GM12878 (cell line): Measurements from ENCODE around the gene SIN3B. TPM values are rescaled to one million over a fixed set of nuclear protein-coding genes. Genes with fewer than 3 reads are reported as not detected.
A peak's percentile ranks its signal among the peaks of the same experiment; 100 is the strongest.

Experiments
- BACH1 ChIP-seq: fragments of 450-650 bp; IDR thresholded peaks from 2 replicates; pipeline ENCODE4 v1.6.1; 2017; ENCODE audit warnings: mild to moderate bottlenecking, borderline replicate concordance
- CBX5 ChIP-seq: sonication (generic); IDR thresholded peaks from 2 replicates; pipeline ENCODE4 v1.6.1; 2016; ENCODE audit warnings: low read depth, moderate library complexity, mild to moderate bottlenecking, inconsistent platforms
- CTCF ChIP-seq, 3 experiments: IDR thresholded peaks in 2 of 3; conservative IDR thresholded peaks in 1 of 3; 2 replicates each; pipeline ENCODE4 v1.5.1; 2011; ENCODE audit warnings: low read depth in 3 of 3, low read length in 3 of 3, mild to moderate bottlenecking in 3 of 3, control low read depth in 2 of 3, moderate library complexity in 2 of 3, inconsistent platforms in 1 of 3, mixed read lengths in 1 of 3; ENCODE audit not compliant: control insufficient read depth in 2 of 3, insufficient read depth in 1 of 3; ENCODE audit errors: extremely low read depth in 1 of 3
- EGR1 ChIP-seq, 2 experiments: IDR thresholded peaks; 1 replicate in 1 of 2; 2 replicates in 1 of 2; pipeline ENCODE4 v1.6.1; 2011 to 2012; ENCODE audit warnings: low read depth in 2 of 2, low read length in 2 of 2, borderline replicate concordance in 1 of 2, mild to moderate bottlenecking in 1 of 2, moderate library complexity in 1 of 2
- EP300 ChIP-seq, 2 experiments: fragments of 150-350 bp in 1 of 2; IDR thresholded peaks; 2 replicates each; pipeline ENCODE4 v1.6.1; 2011 to 2012; ENCODE audit warnings: low read depth in 2 of 2, low read length in 2 of 2, borderline replicate concordance in 1 of 2, improper control_type of control experiment in 1 of 2, inconsistent platforms in 1 of 2; ENCODE audit not compliant: control insufficient read depth in 1 of 2
- FOXK2 ChIP-seq: fragments of 450-650 bp; IDR thresholded peaks from 2 replicates; pipeline ENCODE4 v1.6.1; 2017; ENCODE audit warnings: mild to moderate bottlenecking, moderate library complexity
- HDAC2 ChIP-seq: fragments of 200-600 bp; sonication (generic); IDR thresholded peaks from 2 replicates; pipeline ENCODE4 v1.6.1; 2017
- IKZF1 ChIP-seq: fragments of 450-650 bp; conservative IDR thresholded peaks from 2 replicates; pipeline ENCODE4 v1.6.1; 2017; ENCODE audit warnings: antibody characterized with exemption, mild to moderate bottlenecking
- IRF5 ChIP-seq: fragments of 450-650 bp; IDR thresholded peaks from 2 replicates; pipeline ENCODE4 v1.6.1; 2017; ENCODE audit warnings: borderline replicate concordance
- JUND ChIP-seq: IDR thresholded peaks from 2 replicates; pipeline ENCODE4 v1.6.1; 2012; ENCODE audit warnings: low read depth, mild to moderate bottlenecking, low read length, improper control_type of control experiment, moderate library complexity
- MTA2 ChIP-seq: fragments of 450-650 bp; IDR thresholded peaks from 2 replicates; pipeline ENCODE4 v1.6.1; 2016; ENCODE audit warnings: low read depth, mild to moderate bottlenecking, moderate library complexity
- PAX8 ChIP-seq: fragments of 450-650 bp; IDR thresholded peaks from 2 replicates; pipeline ENCODE4 v1.6.1; 2017; ENCODE audit warnings: mild to moderate bottlenecking, moderate library complexity
- POLR2A ChIP-seq: IDR thresholded peaks from 2 replicates; pipeline ENCODE4 v1.6.1; 2011; ENCODE audit warnings: low read depth, mild to moderate bottlenecking, low read length
- ZBTB11 ChIP-seq: fragments of 450-650 bp; formaldehyde crosslinking; IDR thresholded peaks from 2 replicates; pipeline ENCODE4 v1.5.0; 2022; ENCODE audit warnings: mild to moderate bottlenecking, missing genetic modification characterization
- ZNF622 ChIP-seq: fragments of 450-650 bp; IDR thresholded peaks from 2 replicates; pipeline ENCODE4 v1.6.1; 2017; ENCODE audit warnings: mild to moderate bottlenecking, inconsistent platforms
- ZSCAN29 ChIP-seq: fragments of 450-650 bp; IDR thresholded peaks from 2 replicates; pipeline ENCODE4 v1.6.1; 2017; ENCODE audit warnings: mild to moderate bottlenecking, moderate library complexity
- polyA plus RNA-seq, 11 experiments: library from polyadenylated mRNA; depleted of rRNA in 4 of 11; unstranded in 6 of 11; stranded (reverse) in 5 of 11; fragments of >200 nt; fragmentation: Nextera tagmentation in 4 of 11; fragmentation: Illumina TruSeq in 1 of 11; extraction: Ambion mirVana in 4 of 11; extraction: Trizol in 1 of 11; gene quantifications; 1 replicate in 1 of 11; 2 replicates in 10 of 11; pipeline versions ENCODE4 v1.2.1 to v1.2.3, GENCODE V29; 2011 to 2016; ENCODE audit warnings: inconsistent platforms in 2 of 11, missing spikeins in 2 of 11, low read depth in 1 of 11
- total RNA-seq, 4 experiments: library from RNA; depleted of rRNA in 3 of 4; stranded (reverse); fragments of >200 nt in 3 of 4; fragmentation: Illumina TruSeq in 1 of 4; extraction: Trizol in 1 of 4; gene quantifications; 2 replicates each; pipeline versions ENCODE4 v1.2.1 to v1.2.3, GENCODE V29; 2013 to 2021
- TF ChIP-seq, protein P1 (sequence below): fragments of 450-650 bp; IDR thresholded peaks from 2 replicates; pipeline ENCODE4 v1.6.1; 2017; ENCODE audit warnings: antibody characterized with exemption, mild to moderate bottlenecking, moderate library complexity
- TF ChIP-seq, protein P2 (sequence below): IDR thresholded peaks from 2 replicates; pipeline ENCODE4 v1.6.1; 2011; ENCODE audit warnings: borderline replicate concordance, low read depth, mild to moderate bottlenecking, moderate library complexity, low read length; ENCODE audit not compliant: insufficient read depth, poor library complexity, severe bottlenecking

Gene SIN3B
- total and polyA plus RNA-seq, 10 of the 15 experiments (the other 5 are each of a cell fraction or from before 2014, with no cell fraction given): 0.68 to 34.5 (median 15.8) TPM

DNA sequence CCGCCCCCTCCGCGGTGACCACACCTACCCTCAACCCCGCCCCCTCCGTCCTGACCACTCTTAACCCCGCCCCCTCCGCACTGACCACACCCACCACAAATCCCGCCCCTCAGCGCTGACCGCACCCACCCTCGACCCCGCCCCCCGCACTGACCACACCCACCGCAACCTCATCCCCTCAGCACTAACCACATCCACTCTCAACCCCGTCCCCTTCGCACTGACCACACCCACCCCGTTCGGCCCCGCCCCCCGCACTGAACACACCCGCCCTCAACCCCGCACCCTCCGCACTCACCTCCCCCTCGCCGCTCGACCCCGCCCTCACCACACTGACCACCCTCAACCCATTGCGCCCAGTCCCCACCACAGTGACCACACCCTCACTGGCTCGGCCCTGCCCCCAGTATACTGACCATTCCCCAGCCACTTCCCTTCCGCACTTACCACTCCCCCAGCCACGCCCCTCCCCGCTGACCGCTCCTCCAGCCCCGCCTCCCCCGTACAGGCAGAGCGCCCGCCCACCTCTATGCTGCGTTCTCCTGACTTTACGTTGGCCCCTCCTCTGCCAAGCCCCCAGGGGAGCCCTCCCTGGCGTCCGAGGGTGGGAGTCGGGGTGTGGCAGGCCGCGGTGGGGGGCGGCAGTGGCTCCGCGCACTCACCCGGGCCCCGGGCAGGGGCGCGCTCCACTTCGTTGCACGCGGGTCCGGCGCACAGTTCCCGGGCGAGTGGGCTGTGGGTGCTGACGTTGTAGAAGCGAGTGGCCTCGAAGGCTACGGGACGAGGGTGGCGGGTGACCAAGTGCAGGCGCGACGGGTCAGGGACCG is 68.0 kb downstream of the SIN3B start (continued):
- TF ChIP-seq, protein P1, sequence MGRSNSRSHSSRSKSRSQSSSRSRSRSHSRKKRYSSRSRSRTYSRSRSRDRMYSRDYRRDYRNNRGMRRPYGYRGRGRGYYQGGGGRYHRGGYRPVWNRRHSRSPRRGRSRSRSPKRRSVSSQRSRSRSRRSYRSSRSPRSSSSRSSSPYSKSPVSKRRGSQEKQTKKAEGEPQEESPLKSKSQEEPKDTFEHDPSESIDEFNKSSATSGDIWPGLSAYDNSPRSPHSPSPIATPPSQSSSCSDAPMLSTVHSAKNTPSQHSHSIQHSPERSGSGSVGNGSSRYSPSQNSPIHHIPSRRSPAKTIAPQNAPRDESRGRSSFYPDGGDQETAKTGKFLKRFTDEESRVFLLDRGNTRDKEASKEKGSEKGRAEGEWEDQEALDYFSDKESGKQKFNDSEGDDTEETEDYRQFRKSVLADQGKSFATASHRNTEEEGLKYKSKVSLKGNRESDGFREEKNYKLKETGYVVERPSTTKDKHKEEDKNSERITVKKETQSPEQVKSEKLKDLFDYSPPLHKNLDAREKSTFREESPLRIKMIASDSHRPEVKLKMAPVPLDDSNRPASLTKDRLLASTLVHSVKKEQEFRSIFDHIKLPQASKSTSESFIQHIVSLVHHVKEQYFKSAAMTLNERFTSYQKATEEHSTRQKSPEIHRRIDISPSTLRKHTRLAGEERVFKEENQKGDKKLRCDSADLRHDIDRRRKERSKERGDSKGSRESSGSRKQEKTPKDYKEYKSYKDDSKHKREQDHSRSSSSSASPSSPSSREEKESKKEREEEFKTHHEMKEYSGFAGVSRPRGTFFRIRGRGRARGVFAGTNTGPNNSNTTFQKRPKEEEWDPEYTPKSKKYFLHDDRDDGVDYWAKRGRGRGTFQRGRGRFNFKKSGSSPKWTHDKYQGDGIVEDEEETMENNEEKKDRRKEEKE: no peak
- TF ChIP-seq IKZF1 (0 out of 2 replicates have a peak, but pooled peaks have one; percentile 19), PAX8 (no peak), ZNF622 (no peak), CTCF (IDR thresholded peaks at IDR 0.05 in 2 of 3, conservative IDR thresholded peaks at IDR 0.05 in 1 of 3; ENCODE audit: control insufficient read depth in 2 of 3, extremely low read depth in 1 of 3, insufficient read depth in 1 of 3, low read depth in 3 of 3, low read length in 3 of 3) (no peak), ZSCAN29 (no peak), EP300 (IDR thresholded peaks at IDR 0.05; ENCODE audit: borderline replicate concordance in 1 of 2, control insufficient read depth in 1 of 2, low read depth in 2 of 2, low read length in 2 of 2) (no peak), BACH1 (0 out of 2 replicates have a peak, but pooled peaks have one; percentile 41), JUND (no peak), FOXK2 (no peak), EGR1 (IDR thresholded peaks at IDR 0.05; ENCODE audit: borderline replicate concordance in 1 of 2, low read depth in 2 of 2, low read length in 2 of 2) (peak in 1 of 2 experiments; percentile 20; a peak in 1 of 3 replicates), CBX5 (no peak), HDAC2 (no peak), MTA2 (no peak), IRF5 (peak; percentile 32; the same call in 1 of the 2 replicates), POLR2A (peak; percentile 28; the same call in 1 of the 2 replicates), ZBTB11 (CRISPR knock-in tag) (no peak)
- TF ChIP-seq, protein P2, sequence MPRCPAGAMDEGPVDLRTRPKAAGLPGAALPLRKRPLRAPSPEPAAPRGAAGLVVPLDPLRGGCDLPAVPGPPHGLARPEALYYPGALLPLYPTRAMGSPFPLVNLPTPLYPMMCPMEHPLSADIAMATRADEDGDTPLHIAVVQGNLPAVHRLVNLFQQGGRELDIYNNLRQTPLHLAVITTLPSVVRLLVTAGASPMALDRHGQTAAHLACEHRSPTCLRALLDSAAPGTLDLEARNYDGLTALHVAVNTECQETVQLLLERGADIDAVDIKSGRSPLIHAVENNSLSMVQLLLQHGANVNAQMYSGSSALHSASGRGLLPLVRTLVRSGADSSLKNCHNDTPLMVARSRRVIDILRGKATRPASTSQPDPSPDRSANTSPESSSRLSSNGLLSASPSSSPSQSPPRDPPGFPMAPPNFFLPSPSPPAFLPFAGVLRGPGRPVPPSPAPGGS: no peak
